Keratinocyte (primary cell): ENCODE results near the gene CHST10. TPM values are rescaled to one million over a fixed set of nuclear protein-coding genes. Genes with fewer than 3 reads are reported as not detected.

Experiments
- DNase-seq: peaks from one replicate; pipeline ENCODE4 v3.0.0-alpha.2; 2011; ENCODE audit warnings: low read depth, missing footprints, low spot score
- FAIRE-seq: peaks from 2 replicates; lab custom pipeline; 2011; peaks lifted over from hg19 to GRCh38; lab: Jason Lieb, UNC
- H2AFZ ChIP-seq: 2 replicates; pipeline ENCODE4 v1.6.0; 2012; ENCODE audit warnings: low read length, control low read depth, inconsistent platforms; ENCODE audit not compliant: control insufficient read depth
- H3K27ac ChIP-seq: 2 replicates; pipeline ENCODE4 v1.5.1; 2011; ENCODE audit warnings: low read length; ENCODE audit not compliant: control insufficient read depth, insufficient read depth
- H3K27me3 ChIP-seq: 3 replicates; pipeline ENCODE4 v1.6.0; 2011; ENCODE audit warnings: low read length; ENCODE audit not compliant: control insufficient read depth, insufficient read depth; ENCODE audit errors: extremely low read depth
- H3K36me3 ChIP-seq, 2 experiments: 2 replicates in 1 of 2; 3 replicates in 1 of 2; pipeline ENCODE4 v1.5.1; 2011; ENCODE audit warnings: low read length in 2 of 2, mild to moderate bottlenecking in 1 of 2; ENCODE audit not compliant: control insufficient read depth in 2 of 2, insufficient read depth in 2 of 2; ENCODE audit errors: extremely low read depth in 1 of 2
- H3K4me1 ChIP-seq: 3 replicates; pipeline ENCODE4 v1.5.1; 2011; ENCODE audit warnings: low read length; ENCODE audit not compliant: control insufficient read depth, insufficient read depth; ENCODE audit errors: extremely low read depth
- H3K4me2 ChIP-seq: 3 replicates; pipeline ENCODE4 v1.6.0; 2011; ENCODE audit warnings: low read depth, low read length; ENCODE audit not compliant: control insufficient read depth, insufficient read depth; ENCODE audit errors: extremely low read depth
- H3K4me3 ChIP-seq, 3 experiments: fragments of 200-600 bp in 1 of 3; sonication (generic) in 1 of 3; 2 replicates in 2 of 3; 3 replicates in 1 of 3; pipeline ENCODE4 v1.5.1; 2011 to 2016; ENCODE audit warnings: low read length in 3 of 3, mild to moderate bottlenecking in 3 of 3, control low read depth in 2 of 3, inconsistent platforms in 1 of 3, low read depth in 1 of 3, mixed read lengths in 1 of 3, mixed run types in 1 of 3, moderate library complexity in 1 of 3; ENCODE audit not compliant: control insufficient read depth in 2 of 3, insufficient read depth in 2 of 3; ENCODE audit errors: extremely low read depth in 1 of 3
- H3K79me2 ChIP-seq: 2 replicates; pipeline ENCODE4 v1.6.0; 2012; ENCODE audit warnings: low read length; ENCODE audit not compliant: control insufficient read depth, insufficient read depth
- H3K9ac ChIP-seq: 3 replicates; pipeline ENCODE4 v1.6.0; 2011; ENCODE audit warnings: low read length; ENCODE audit not compliant: control insufficient read depth, insufficient read depth; ENCODE audit errors: extremely low read depth
- H3K9me1 ChIP-seq: 3 replicates; pipeline ENCODE4 v1.6.0; 2011; ENCODE audit warnings: low read length; ENCODE audit not compliant: control insufficient read depth, insufficient read depth; ENCODE audit errors: extremely low read depth
- H3K9me3 ChIP-seq: 2 replicates; pipeline ENCODE4 v1.5.1; 2012; ENCODE audit warnings: low read depth, low read length; ENCODE audit not compliant: control insufficient read depth
- H4K20me1 ChIP-seq: 3 replicates; pipeline ENCODE4 v1.6.0; 2011; ENCODE audit warnings: low read length; ENCODE audit not compliant: control insufficient read depth, insufficient read depth; ENCODE audit errors: extremely low read depth
- EZH2 ChIP-seq: IDR thresholded peaks from one replicate; pipeline ENCODE4 v1.6.1; 2012; ENCODE audit warnings: inconsistent platforms, mild to moderate bottlenecking, low read length, moderate library complexity
- dilution Hi-C: fragments of 300-500 bp; cut with MboI; formaldehyde crosslinking; loops from one replicate; pipeline ENCODE4 v1.7.0; 2020; ENCODE audit warnings: low sequenced_read_pairs; ENCODE audit not compliant: extremely low pct_ligation_motif_present
- polyA plus RNA-seq, 5 experiments: library from polyadenylated mRNA; depleted of rRNA in 3 of 5; stranded (reverse) in 3 of 5; stranded (forward) in 1 of 5; unstranded in 1 of 5; fragments of >200 nt; gene quantifications; 1 replicate in 1 of 5; 2 replicates in 3 of 5; 3 replicates in 1 of 5; pipeline versions ENCODE4 v1.2.1 to v1.2.3, GENCODE V29; 2011 to 2012; ENCODE audit warnings: missing spikeins in 2 of 5, low read depth in 1 of 5, low replicate concordance in 1 of 5
- TF ChIP-seq, protein P1 (sequence below), 3 experiments: IDR thresholded peaks in 1 of 3; conservative IDR thresholded peaks in 1 of 3; optimal IDR thresholded peaks in 1 of 3; 2 replicates in 2 of 3; 3 replicates in 1 of 3; pipeline versions ENCODE3 to v1.5.1; 2011; ENCODE audit warnings: low read length in 3 of 3, mild to moderate bottlenecking in 3 of 3, moderate library complexity in 2 of 3, control low read depth in 1 of 3, inconsistent platforms in 1 of 3; ENCODE audit not compliant: insufficient read depth in 2 of 3; ENCODE audit errors: extremely low read depth in 1 of 3

The CHST10 gene
- polyA plus RNA-seq, 1 donor (not counting 4 experiments of a cell fraction or from before 2014, with no cell fraction given), result 1.6 TPM

GRCh38 chr2:100416397-100416934 lies 1.0 kb downstream of the CHST10 start:
- Histone ChIP-seq H3K36me3 (no peaks in the 10 kb centered on the region), H3K9ac (peak overlapping the region; percentile 42), H4K20me1 (no peaks in the 10 kb centered on the region), H3K9me3 (no peaks in the 10 kb centered on the region), H3K27me3 (peaks cover 9% of the 10 kb centered on the region), H3K4me1 (peaks cover 5% of the 10 kb centered on the region), H3K9me1 (no peaks in the 10 kb centered on the region), H3K4me3 (peak overlapping the region; percentile 47 to 59 (median 57)), H2AFZ (peak overlapping the region; percentile 82), H3K4me2 (peak overlapping the region; percentile 75), H3K27ac (no peak overlapping the region), H3K79me2 (no peaks in the 10 kb centered on the region)
- FAIRE-seq (no peak), DNase-seq (no peak)
- dilution Hi-C loops, result no loop called here
- no peak for TF ChIP-seq EZH2
- TF ChIP-seq, protein P1, sequence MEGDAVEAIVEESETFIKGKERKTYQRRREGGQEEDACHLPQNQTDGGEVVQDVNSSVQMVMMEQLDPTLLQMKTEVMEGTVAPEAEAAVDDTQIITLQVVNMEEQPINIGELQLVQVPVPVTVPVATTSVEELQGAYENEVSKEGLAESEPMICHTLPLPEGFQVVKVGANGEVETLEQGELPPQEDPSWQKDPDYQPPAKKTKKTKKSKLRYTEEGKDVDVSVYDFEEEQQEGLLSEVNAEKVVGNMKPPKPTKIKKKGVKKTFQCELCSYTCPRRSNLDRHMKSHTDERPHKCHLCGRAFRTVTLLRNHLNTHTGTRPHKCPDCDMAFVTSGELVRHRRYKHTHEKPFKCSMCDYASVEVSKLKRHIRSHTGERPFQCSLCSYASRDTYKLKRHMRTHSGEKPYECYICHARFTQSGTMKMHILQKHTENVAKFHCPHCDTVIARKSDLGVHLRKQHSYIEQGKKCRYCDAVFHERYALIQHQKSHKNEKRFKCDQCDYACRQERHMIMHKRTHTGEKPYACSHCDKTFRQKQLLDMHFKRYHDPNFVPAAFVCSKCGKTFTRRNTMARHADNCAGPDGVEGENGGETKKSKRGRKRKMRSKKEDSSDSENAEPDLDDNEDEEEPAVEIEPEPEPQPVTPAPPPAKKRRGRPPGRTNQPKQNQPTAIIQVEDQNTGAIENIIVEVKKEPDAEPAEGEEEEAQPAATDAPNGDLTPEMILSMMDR (optimal IDR thresholded peaks at IDR 0.05 in 1 of 3, IDR thresholded peaks at IDR 0.05 in 1 of 3, conservative IDR thresholded peaks at IDR 0.05 in 1 of 3; ENCODE audit: extremely low read depth in 1 of 3, insufficient read depth in 2 of 3, low read length in 3 of 3), result no peak

DNA sequence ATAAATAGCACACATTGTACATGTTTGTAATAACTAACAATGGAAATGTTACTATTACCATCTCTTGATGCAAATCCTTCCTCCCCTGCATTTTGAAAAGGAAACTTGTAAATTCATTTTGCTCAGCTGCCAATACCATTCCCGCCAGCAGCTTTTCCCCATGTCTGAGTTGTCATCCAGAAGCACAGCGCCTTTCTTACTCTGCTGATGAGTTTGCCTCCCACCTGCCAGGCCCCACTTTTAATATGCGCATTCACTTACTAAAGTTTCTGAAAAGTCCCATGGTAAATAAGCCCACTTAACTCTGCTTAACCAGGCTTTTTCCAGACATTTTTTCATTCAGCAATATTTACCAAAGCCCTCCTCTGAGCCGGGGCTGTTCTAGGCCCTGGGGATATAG lies 3.9 kb downstream of the CHST10 start:
- Histone ChIP-seq H3K79me2 (no peaks in the 10 kb centered on the region), H3K4me3 (no peak overlapping the region), H3K9me1 (no peaks in the 10 kb centered on the region), H3K27me3 (peaks cover 9% of the 10 kb centered on the region), H3K9ac (no peak overlapping the region), H3K27ac (no peak overlapping the region), H2AFZ (no peak overlapping the region), H3K9me3 (no peaks in the 10 kb centered on the region), H4K20me1 (no peaks in the 10 kb centered on the region), H3K4me1 (peaks cover 5% of the 10 kb centered on the region), H3K36me3 (no peaks in the 10 kb centered on the region), H3K4me2 (no peak overlapping the region)
- no peak for TF ChIP-seq EZH2
- TF ChIP-seq, protein P1 (optimal IDR thresholded peaks at IDR 0.05 in 1 of 3, IDR thresholded peaks at IDR 0.05 in 1 of 3, conservative IDR thresholded peaks at IDR 0.05 in 1 of 3; ENCODE audit: extremely low read depth in 1 of 3, insufficient read depth in 2 of 3, low read length in 3 of 3), result no peak
- dilution Hi-C loops, result no loop called here
- FAIRE-seq, result no peak
- DNase-seq, result no peak
